Skeletal muscle tissue (tissue), 4 donors: ENCODE data around the gene FBXO8. TPM values are rescaled to one million over a fixed set of nuclear protein-coding genes. Genes with fewer than 3 reads are reported as not detected.

Experiments used
- H3K27ac ChIP-seq: one replicate; pipeline ENCODE4 v1.7.0; 2013; ENCODE audit warnings: mild to moderate bottlenecking, low read depth, low read length, inconsistent platforms
- H3K27me3 ChIP-seq, 3 donors: one replicate each; pipeline ENCODE4 v1.7.0; 2013; ENCODE audit warnings: low read length in 3 of 3; ENCODE audit not compliant: control insufficient read depth in 3 of 3, insufficient read depth in 3 of 3
- H3K36me3 ChIP-seq, 3 donors: one replicate each; pipeline ENCODE4 v1.7.0; 2013; ENCODE audit warnings: low read length in 3 of 3; ENCODE audit not compliant: control insufficient read depth in 3 of 3, insufficient read depth in 3 of 3
- H3K4me1 ChIP-seq, 3 donors: one replicate each; pipeline ENCODE4 v1.7.0; 2013; ENCODE audit warnings: low read length in 3 of 3, mild to moderate bottlenecking in 3 of 3; ENCODE audit not compliant: control insufficient read depth in 3 of 3, insufficient read depth in 3 of 3
- H3K4me3 ChIP-seq, 3 donors: one replicate each; pipeline ENCODE4 v1.7.0; 2013; ENCODE audit warnings: low read length in 3 of 3
- H3K9ac ChIP-seq, 3 donors: one replicate each; pipeline ENCODE4 v1.7.0; 2013; ENCODE audit warnings: low read length in 3 of 3, mild to moderate bottlenecking in 3 of 3, moderate library complexity in 2 of 3, low read depth in 1 of 3
- H3K9me3 ChIP-seq, 3 donors: one replicate each; pipeline ENCODE4 v1.7.0; 2013; ENCODE audit warnings: low read length in 3 of 3; ENCODE audit not compliant: control insufficient read depth in 3 of 3
- total RNA-seq: library from RNA; depleted of rRNA; stranded (reverse); fragments of >200 nt; gene quantifications from one replicate; pipeline ENCODE4 v1.2.3, GENCODE V29; 2014
- donor health status: Osteomylitis.

FBXO8 gene
- total RNA-seq, 1 donor from 2014 or later: 30.3 TPM

DNA sequence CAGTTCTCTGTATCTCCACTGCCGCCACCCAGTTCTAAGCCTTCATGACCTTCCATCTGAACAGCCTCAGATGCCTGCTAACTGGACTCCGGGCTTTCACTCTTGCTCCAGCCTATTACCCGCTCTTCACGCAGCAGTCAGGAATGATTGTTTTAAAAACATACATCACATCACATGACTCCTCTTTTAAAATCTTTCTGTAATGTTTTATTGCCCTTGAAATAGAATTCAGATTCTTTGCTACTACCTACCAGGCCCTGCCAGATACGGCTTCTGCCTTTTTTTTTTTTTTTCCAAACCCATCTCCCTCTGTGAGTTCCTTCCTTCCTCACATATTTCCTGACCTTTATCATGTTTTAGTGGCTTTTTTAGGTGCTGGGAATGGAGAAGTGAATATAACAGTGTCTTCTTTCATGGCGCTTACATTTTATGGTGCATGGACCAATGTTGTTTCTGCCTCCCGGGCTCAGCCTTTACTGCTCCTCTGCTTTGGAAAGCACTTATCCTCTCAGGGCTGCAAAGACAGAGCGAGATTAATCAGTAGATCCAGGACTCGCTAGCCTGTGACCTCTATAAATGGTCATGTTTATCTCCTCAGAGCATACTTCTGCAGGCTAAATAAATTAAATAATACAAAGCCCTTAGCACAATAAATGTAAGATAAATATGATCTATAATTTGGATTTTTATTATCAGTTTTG is 58.0 kb downstream of the FBXO8 start:
- no peaks in the 10 kb centered on the region for H3K4me1 ChIP-seq
- no peak overlapping the region for H3K4me3 ChIP-seq
- no peak overlapping the region for H3K27ac ChIP-seq
- no peaks in the 10 kb centered on the region for H3K9me3 ChIP-seq
- H3K27me3 ChIP-seq: no peaks in the 10 kb centered on the region
- no peak overlapping the region for H3K9ac ChIP-seq
- no peaks in the 10 kb centered on the region for H3K36me3 ChIP-seq

- H3K4me1 ChIP-seq: no peaks in the 10 kb centered on the region
- no peak overlapping the region for H3K27ac ChIP-seq
- no peaks in the 10 kb centered on the region for H3K27me3 ChIP-seq
- no peak overlapping the region for H3K9ac ChIP-seq
- H3K9me3 ChIP-seq: no peaks in the 10 kb centered on the region
- H3K4me3 ChIP-seq: no peak overlapping the region
- H3K36me3 ChIP-seq: no peaks in the 10 kb centered on the region
Observed at GRCh38 chr4:174224550-174224949, 58.9 kb downstream of the FBXO8 start.

DNA sequence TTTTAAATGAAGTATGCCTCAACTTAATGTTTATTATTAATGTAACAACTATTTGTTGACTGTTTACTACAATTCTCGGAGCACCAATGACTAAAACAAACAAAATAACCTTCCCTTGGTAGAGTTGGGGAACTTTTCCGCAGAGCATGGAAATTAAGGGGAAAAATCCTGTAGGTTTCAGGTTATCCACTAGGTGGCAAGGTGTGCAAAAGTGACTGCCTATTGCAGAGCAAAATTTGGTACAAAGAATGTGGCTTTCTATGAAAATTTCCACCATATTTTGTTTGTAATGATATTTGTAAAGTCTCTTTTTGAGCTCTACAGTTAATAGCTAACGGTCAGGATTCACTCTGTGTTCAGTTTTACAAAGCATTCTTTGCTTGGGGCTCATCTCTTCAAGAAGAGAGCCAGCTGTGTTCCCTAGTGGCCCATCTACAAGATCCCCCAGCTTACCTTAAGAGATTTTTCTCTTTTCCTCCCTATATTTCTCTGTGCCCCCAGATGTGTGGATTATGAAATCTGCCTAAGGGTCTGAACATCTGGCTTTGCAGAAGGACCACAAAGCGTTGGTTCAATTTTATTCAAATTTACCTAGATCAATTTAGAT is 61.1 kb downstream of the FBXO8 start:
- Histone ChIP-seq H3K9ac (no peak overlapping the region), H3K36me3 (no peaks in the 10 kb centered on the region), H3K9me3 (no peaks in the 10 kb centered on the region), H3K27me3 (peaks cover 13 to 15% (median 14%) of the 10 kb centered on the region in 3 donors), H3K27ac (no peak overlapping the region), H3K4me3 (no peak overlapping the region), H3K4me1 (peaks cover 9 to 10% (median 9%) of the 10 kb centered on the region in 3 donors)

GRCh38 chr4:174218127-174218790 is 65.2 kb downstream of the FBXO8 start:
- Histone ChIP-seq H3K4me1 (peaks cover 27 to 33% (median 31%) of the 10 kb centered on the region in 3 donors), H3K27me3 (peaks cover 47 to 52% (median 52%) of the 10 kb centered on the region in 3 donors), H3K4me3 (peak overlapping the region in 1 of 3 donors; percentile 68), H3K27ac (no peak overlapping the region), H3K36me3 (no peaks in the 10 kb centered on the region), H3K9me3 (no peaks in the 10 kb centered on the region), H3K9ac (no peak overlapping the region)

DNA sequence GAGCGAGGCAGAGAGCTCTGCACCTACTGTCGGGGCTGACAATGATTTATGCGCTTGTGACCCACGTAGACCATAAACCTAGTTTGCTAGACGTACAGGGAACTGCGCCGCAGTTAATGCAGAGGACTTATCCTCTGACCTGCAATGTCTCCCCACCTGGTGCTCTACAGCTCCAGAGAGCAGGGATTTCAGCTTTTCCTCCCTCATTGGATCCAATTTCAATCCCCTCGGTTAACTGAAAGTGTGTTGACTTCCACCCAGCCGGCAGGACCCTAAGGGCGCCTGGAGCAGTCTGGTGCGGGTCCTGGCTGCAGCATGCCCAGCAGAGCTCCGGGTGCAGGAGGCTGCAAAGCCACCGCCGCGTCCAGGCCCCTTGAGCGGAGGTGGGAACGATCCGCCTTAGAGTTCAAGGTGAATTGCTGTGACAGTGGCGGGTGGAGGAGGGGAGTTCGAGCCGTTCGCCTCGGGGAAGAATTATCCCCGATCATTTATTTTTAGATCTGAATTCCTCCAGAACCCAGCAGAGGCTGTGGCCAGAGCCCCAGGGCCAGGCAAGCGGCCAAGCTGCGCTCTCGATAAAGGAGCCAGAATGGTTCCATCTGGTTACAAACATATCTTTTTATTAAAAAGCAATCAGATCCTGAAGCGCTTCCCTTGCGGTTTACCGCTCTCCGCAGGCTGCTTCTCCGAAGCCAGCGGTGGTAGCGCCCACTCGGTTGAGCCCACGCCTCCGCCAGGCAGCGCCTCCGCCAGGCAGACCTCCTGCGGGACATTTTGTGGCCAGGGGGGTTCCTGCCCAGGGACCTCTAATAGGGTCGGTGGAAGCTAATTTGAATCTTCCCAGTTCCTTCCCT is 66.0 kb downstream of the FBXO8 start:
- H3K36me3 ChIP-seq: no peaks in the 10 kb centered on the region
- peaks cover 51 to 58% (median 57%) of the 10 kb centered on the region in 3 donors for H3K27me3 ChIP-seq
- no peak overlapping the region for H3K27ac ChIP-seq
- no peaks in the 10 kb centered on the region for H3K9me3 ChIP-seq
- peak overlapping the region; percentile 55 to 70 (median 68) for H3K4me3 ChIP-seq
- H3K9ac ChIP-seq: peak overlapping the region; percentile 33 to 53 (median 40)
- H3K4me1 ChIP-seq: peaks cover 27 to 33% (median 31%) of the 10 kb centered on the region in 3 donors

GRCh38 chr4:174216799-174217272 is 66.6 kb downstream of the FBXO8 start:
- Histone ChIP-seq H3K4me1 (peaks cover 27 to 33% (median 31%) of the 10 kb centered on the region in 3 donors), H3K36me3 (no peaks in the 10 kb centered on the region), H3K9ac (no peak overlapping the region), H3K4me3 (peak overlapping the region; percentile 13 to 68 (median 55)), H3K9me3 (no peaks in the 10 kb centered on the region), H3K27ac (no peak overlapping the region), H3K27me3 (peaks cover 58 to 62% (median 62%) of the 10 kb centered on the region in 3 donors)

DNA sequence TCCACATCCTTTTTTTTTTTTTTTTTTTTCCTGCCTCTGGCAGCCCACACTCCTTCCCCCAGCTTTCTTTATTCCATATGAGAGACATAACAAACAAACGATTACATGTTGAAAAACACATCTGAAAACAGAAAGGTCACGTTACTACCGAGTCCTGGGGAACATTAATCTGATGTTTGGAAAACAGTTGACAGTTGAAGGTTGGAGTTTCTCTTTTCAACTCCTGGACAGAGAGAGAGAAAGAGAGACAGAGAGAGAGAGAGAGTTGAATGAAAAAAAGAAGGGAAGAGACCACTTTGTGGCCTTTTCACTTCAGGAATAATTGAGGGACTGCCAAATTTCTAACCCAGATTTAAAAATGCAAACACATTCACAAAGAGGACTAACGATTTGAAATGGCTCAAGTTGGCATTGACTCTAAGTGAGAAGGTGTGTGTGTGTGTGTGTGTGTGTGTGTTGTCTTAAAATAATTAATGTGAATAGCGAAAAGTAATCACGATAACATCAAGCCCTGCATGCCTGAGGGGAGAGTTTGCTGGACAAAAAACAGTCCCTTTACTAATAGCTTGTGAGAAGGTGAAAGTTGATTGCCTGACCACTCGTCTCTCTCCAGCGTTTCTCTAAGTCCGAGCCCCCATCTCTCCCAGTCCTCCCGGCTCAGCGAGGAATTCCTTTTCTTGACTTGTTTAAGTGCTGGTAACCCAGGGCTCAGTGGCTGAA is 67.3 kb downstream of the FBXO8 start:
- Histone ChIP-seq H3K4me1 (peaks cover 27 to 33% (median 31%) of the 10 kb centered on the region in 3 donors), H3K4me3 (no peak overlapping the region), H3K27me3 (peaks cover 64 to 68% (median 67%) of the 10 kb centered on the region in 3 donors), H3K9ac (no peak overlapping the region), H3K27ac (no peak overlapping the region), H3K36me3 (no peaks in the 10 kb centered on the region), H3K9me3 (no peaks in the 10 kb centered on the region)

DNA sequence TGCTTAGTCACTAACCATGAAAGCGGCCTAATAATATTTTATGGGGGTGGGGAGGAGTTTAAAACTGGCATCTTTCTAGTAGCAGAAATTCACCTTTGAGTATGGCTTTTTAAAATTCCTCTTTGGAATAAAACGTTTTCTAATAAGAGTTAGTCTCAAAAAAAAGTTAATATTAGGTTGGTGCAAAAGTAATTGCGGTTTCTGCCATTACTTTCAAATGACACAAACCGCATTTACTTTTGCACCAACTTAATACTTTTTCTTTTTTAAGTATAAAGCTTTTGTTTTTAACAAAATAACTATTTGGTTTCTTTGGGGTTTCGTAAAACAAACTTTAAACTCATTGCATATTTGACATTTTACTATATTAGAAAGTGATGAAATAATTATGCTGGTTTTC is 68.4 kb downstream of the FBXO8 start:
- Histone ChIP-seq H3K4me1 (peaks cover 27 to 33% (median 31%) of the 10 kb centered on the region in 3 donors), H3K9ac (no peak overlapping the region), H3K4me3 (peak overlapping the region in 2 of 3 donors; percentile 24 to 49), H3K27ac (no peak overlapping the region), H3K36me3 (no peaks in the 10 kb centered on the region), H3K27me3 (peaks cover 68 to 72% (median 71%) of the 10 kb centered on the region in 3 donors), H3K9me3 (no peaks in the 10 kb centered on the region)
